Ramos (cell line): ENCODE results near the gene LCA5.
"Not testable (repeated sequence)": the region's sequence is repeated elsewhere in the genome, so short reads cannot be mapped to it uniquely, and the experiment has no call there.

Experiments
- in situ Hi-C: fragments of 300-500 bp; cut with MboI; formaldehyde crosslinking; loops from one replicate; pipeline ENCODE4 v1.14.3; 2022; ENCODE audit warnings: low sequenced_read_pairs; ENCODE audit not compliant: unreplicated experiment

LCA5 gene

DNA sequence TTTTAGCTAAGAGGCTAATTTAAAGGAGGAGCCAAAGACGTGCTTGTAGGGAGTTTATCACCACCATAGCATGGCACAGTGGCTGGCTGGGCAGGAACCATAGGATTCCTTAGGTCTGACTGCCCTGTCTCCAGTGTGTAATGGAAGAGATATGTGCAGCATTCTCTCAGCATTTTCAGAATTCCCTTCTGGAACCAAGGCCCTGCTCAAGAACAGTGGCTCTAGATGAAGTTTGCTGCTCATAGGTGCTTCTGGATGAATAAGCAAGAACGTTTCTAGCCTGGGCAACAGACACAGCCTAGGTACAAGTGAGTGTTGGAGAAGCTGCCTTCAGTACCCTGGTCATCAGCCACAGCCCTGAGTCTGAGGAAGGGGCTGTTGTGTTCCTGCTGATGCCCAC lies 69.1 kb downstream of the LCA5 start:
- in situ Hi-C loops, result no loop called here

DNA sequence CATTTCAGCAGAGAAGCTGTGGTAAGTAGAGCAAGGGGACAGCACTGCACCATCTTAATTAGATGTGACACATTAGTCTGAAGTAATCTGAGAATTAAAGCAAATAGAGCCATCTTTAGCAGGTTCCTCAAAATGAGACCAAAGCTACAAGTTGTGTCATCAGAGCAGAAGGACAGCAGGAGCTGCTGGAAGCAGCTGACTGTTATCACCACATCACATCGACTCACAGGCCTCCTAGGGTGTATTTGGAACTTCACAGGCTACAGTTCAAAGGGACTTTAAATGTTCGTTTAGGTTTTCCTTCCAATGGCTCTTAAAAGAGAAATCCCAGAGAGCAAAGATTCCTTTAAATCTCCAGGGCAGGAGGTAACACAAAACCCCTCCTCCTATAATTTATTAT lies 69.5 kb downstream of the LCA5 start:
- in situ Hi-C loops, result no loop called here

DNA sequence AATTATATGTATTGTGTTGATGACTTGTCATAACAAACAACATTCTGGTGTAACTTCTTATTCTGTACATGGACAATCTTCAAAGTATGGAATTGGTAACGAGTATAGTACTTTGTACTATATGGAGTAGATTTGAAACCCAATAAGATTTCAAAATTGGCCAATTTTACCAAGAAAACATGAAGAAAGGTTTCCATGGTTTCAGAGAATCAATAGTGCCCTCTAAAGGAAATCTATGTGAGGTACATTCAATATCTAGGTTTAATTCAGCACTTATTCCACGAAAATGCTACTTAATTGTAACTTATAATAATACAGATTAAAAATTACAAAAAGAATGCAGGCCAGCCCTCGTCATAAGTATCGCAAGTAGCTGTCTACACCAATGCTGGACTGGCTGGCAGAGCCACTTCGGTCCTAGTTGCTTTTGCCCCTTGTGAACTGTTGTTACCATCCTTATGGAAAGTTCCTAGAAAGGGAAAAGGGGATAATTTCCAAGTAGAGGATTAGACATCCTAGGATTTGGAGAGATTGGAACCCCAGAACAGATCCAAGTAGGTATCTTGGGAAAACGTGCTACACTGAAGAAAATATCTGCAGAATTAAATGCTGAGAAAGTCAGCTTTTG lies 70.9 kb downstream of the LCA5 start:
- in situ Hi-C loops, result no loop called here

DNA sequence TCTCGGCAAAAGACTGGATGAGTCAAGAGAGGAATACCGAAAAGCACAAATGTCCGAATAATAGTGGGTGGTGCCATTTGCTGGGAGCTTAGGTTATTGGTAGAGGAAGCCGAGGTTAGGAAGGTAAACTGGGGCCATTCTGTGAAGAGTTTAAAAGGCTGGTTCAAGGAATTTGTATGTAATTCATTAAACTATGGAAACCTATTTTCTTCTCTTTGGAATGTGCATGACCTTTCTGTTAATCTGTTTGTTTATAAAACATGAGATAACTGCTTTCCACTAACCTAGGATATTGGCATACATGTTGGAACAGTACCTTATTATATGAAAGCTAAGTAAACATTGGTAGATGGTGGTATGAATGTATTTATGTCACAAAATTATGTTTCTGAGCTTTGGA lies 71.8 kb downstream of the LCA5 start:
- in situ Hi-C loops, result no loop called here

DNA sequence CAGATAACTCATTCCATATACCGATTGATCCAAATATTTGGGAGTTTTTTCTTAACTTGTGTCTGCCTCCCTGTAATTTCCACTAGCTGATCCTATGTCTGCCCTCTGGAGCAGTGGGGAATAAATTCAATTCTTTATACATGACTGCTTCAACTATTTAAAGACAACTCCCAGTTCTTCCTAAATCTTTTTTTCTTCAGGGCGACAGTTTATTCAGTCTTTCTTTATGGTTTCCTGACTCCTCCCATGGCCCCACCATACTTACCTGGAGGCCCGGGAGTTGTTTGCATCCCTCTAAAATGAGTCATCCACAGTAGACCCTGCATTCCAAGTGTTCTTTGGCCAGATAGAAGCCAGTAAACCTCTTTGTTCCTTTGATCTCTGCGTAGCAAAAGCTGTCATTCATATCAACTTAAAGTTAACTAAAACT lies 73.6 kb downstream of the LCA5 start:
- in situ Hi-C loops, result no loop called here

DNA sequence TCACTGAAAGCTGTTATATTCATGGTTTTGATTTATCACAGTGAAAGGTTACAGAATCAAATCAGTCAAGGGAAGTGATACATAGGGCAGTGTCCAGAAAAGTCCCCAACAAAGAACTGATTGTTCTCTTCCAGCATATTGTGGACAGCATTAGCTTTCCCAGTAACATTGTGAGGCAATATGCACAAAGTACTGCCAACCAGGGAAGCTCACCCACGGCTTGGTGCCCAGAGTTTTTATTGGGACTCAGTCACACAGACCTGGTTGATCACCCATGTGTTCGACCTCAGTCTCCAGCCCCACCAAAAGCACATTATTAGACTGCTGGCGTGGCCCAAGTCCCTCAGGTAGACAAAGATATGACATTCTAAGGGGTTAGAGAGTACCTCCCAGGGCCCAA lies 76.0 kb downstream of the LCA5 start:
- in situ Hi-C loops, result no loop called here

DNA sequence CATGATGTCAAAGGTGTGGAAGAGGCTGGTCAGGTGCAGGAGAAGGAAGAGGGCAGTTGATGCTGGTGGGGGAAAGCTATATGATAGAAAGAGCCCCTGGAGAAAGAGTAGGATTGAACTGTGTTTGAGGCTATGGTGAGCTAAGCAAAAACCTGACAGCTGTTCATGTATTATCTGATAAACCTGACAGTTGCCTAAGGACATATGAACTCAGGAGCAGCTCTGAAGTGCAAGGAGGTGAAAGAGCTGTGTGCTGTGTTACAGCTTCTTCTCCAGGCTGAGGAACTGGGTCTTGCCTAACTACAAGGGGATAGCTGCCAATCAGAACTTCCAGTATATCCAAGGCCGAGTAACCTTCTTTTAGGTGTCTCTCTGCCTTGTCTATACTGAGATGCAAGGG lies 81.8 kb downstream of the LCA5 start:
- in situ Hi-C loops, result no loop called here

DNA sequence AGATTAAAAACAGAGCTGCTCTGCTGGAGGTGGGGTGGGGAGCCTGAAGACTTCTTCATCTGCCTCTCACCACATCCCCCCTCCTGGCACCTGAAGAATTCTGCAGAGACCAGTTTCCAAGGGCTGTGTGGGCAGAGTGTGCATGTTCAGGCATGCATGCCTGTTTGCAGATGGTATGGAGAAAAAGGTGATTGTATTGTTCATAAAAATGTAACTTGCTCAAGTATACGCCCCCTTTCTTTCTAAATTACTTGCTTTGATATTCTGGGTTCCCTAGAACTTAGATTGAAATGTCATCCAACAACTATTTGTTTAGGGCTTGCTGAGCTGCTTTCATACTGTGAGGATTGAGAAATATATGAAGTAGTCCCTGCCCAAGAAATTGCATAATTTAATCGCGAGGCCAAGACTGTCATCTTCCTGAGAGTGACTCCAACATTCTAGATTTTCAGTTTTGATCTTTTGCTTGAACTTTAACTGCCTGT lies 83.6 kb downstream of the LCA5 start:
- in situ Hi-C loops, result no loop called here

DNA sequence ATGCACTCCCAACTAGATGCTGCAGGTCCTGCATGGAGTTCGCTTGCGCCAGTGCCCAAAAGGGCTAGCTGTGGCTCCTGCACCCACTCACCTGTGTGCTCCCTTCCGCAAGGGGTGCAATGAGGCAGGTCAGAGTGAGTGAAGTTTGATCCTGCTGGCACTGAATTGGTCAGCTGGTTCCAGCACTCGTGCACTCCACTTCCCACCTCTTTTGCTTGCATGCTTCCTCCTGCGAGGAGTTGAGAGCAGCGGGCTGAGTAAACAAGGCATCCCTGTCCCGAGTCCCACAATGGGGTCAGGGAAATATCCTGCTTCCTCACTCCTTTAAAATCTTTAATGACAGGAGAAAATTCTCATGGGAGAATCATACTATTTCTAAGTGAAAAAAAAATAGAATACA lies 86.2 kb downstream of the LCA5 start:
- in situ Hi-C loops, result no loop called here

DNA sequence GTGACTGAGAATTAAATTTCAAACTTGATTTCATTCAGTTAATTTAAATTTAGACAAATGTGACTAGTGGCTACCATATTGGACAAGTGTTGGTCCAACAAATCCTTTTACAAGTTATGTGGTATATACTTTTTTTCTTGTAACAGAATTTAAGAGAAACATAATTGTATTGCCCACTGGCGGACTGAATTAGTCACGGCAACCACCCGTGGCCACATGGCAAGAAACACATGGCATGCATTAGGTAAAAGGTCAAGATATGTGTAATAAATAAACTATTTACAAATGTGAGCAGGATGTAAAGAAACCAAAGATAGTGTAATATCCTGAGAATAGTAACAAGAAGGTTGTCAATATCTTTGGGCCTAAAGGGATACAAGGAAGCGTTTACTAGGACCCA lies 91.2 kb downstream of the LCA5 start:
- in situ Hi-C loops, result no loop called here

DNA sequence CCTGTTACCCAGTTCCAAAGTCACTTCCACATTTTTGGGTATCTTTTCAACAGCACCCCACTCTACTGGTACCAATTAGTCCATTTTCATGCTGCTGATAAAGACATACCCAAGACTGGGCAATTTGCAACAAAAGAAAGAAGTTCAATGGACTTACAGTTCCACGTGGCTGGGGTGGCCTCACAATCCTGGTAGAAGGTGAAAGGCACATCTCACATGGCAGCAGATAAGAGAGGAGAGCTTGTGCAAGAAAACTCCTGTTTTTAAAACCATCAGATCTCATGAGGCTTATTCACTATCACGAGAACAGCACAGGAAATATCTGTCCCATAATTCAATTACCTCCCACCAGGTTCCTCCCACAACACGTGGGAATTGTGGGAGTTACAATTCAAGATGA lies 93.4 kb downstream of the LCA5 start:
- in situ Hi-C loops, result not testable (repeated sequence)

DNA sequence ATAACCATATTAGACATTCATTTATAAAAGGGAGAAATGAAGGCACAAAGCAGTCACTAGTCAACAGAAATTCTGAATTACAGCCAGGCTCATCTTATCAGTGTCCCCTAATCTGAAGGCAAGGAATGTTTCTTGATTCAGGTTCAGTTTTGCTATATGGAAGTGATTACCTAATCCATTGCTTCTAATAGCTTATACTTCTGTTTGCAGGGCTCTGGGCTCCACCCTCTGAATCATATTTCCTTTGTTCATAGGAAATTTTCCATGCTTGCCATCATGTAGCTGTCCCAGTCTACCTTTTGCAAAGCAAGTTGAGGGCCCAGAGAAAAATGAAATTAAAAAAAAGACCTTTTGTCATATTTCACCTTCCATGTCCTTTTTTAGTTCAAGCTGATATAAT lies 96.0 kb downstream of the LCA5 start:
- in situ Hi-C loops, result no loop called here

DNA sequence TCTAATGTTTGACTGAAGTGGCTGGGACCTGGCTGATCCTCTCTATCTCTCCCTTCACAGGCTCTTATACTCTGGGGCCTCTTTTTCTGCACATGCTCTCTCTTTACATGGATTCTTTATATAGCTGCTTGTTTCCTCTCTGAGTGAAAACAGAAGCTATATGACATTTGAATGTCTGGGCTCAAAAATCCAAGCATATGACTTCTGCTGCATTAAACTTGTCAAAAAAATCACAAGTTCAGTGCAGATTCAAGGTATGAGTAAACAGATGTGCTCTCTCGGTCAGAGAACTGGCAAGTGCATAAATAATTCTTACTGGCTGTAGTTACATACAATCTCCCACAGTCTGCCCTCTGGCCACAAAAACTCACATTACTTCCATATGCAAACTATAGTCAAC lies 96.6 kb downstream of the LCA5 start:
- in situ Hi-C loops, result no loop called here

DNA sequence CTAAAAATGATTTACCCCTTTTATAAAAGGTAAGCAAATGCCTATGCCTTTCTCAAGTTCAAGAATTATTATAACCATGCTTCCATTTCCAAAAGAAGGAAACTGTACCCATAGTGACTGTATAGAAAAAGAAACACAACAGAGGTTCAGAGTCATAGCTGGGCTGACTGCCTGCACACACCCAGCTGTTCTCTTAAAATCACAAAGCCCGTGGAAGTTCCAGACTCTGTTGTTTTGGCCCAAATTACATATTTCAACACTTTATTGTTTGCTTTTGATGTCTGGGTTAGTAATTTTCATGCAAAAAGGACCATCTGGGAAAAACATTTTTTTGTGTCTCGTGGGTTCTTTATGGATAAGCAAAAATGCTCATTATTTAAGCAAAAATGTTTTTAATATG lies 99.2 kb downstream of the LCA5 start:
- in situ Hi-C loops, result no loop called here

DNA sequence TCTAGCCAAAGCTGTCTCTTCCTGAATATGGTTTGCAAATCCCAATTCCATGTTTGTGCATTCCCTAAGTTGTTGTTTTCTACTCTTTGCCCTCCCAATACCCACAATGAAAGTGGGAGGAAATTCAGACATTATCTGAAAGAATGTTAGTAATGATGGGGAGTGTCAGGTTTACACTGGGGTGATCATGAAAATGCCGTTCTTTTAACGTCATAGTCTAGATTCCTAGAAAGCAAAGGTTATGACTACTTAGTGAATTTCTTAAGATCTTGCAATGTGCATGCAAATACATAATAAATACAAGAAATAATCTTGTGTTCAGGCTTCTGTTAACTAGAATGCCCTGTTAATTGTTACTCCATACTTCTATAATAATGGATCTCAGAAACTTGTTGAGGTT lies 101.0 kb downstream of the LCA5 start:
- in situ Hi-C loops, result no loop called here

DNA sequence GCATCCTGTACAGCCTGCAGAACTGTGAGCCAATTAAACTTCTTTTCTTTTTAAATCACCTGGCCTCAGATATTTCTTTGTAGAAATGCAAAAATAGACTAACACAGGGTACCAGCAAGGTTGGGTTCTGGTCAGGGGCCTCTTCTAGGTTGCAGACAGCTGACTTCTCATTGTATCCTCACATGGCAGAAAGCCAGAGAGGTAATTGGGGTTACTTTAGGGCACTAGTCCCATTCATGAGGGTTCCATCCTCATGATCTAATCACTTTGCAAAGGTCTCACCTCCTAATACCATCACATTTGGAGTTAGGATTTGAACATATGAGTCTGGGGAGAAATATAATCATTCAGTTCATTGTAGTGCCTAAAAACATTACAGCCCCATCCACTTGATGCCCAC lies 101.5 kb downstream of the LCA5 start:
- in situ Hi-C loops, result no loop called here
